Activated naive CD8-positive, alpha-beta T cell treated with anti-CD3 and anti-CD28 coated beads for 36 hours (primary cell): Measurements from ENCODE around the gene BCL7A. TPM values are rescaled to one million over a fixed set of nuclear protein-coding genes. Genes with fewer than 3 reads are reported as not detected.

Experiments
- DNase-seq: peaks from one replicate; pipeline ENCODE4 v3.0.0; 2021
- H3K27ac Mint-ChIP-seq: one replicate; pipeline ENCODE4 v1.8.0; 2022; ENCODE audit warnings: mild to moderate bottlenecking, moderate library complexity, mixed read lengths
- H3K27me3 Mint-ChIP-seq: one replicate; pipeline ENCODE4 v1.8.0; 2022; ENCODE audit warnings: mild to moderate bottlenecking, mixed read lengths
- H3K36me3 Mint-ChIP-seq: one replicate; pipeline ENCODE4 v1.8.0; 2021; ENCODE audit warnings: mild to moderate bottlenecking, mixed read lengths
- H3K4me1 Mint-ChIP-seq: one replicate; pipeline ENCODE4 v1.8.0; 2021; ENCODE audit warnings: mixed read lengths
- H3K4me3 Mint-ChIP-seq: one replicate; pipeline ENCODE4 v1.8.0; 2022; ENCODE audit warnings: mild to moderate bottlenecking, moderate library complexity, mixed read lengths
- H3K9me3 Mint-ChIP-seq: one replicate; pipeline ENCODE4 v1.8.0; 2022; ENCODE audit warnings: mixed read lengths
- total RNA-seq, 2 experiments: library from RNA; stranded (reverse); gene quantifications; one replicate each; pipeline ENCODE4 v1.2.3, GENCODE V29; 2021

Gene BCL7A
- total RNA-seq, 2 experiments from 2014 or later, result 6.7 to 7.2 TPM

DNA sequence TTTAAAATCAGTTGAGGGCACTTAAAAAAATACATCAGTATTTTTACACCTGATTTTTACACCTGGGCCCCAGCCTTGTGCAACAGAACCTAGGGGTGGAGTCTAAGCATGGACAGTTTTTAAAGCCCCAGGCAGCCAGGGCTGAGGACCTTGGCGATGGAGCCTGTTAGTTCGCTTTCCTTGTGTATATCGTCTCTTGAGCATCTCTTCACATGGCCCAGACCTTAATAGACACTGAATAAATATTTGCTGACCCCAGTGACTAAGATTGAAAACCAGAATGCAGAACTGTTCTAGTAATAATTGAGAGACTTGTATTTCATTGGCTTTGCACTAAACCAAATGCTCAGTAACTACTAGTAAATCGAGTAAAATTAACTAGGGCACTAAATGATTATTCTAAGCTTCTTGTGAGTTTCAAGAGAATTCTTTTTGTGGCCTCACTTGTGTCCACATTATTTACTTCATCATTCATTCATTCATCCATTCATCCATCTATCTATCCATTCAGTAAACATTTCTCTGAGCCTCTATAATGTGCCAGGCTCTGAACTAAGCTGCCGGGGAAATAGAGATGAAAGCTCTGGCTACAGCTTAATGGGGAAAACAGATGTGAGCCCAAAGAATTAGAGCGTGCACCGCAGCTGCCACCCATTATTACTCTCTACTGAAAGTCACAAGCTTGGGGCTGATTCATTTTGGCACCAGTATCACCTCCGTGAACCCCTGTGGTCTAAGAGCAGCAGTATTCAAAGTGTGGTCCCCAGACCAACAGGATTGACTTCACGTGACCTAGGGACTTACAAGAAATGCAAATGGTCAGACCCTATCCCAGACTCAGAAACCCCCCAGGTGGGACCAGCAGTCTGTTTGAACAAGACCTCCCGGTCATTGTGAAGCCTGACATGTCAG is 30.7 kb upstream of the BCL7A start:
- peaks cover 16% of the 10 kb centered on the region for H3K4me1 Mint-ChIP-seq
- H3K4me3 Mint-ChIP-seq, result no peak overlapping the region
- DNase-seq, result peak; percentile 21
- no peaks in the 10 kb centered on the region for H3K27me3 Mint-ChIP-seq
- no peaks in the 10 kb centered on the region for H3K36me3 Mint-ChIP-seq
- H3K27ac Mint-ChIP-seq, result no peak overlapping the region
- no peaks in the 10 kb centered on the region for H3K9me3 Mint-ChIP-seq

DNA sequence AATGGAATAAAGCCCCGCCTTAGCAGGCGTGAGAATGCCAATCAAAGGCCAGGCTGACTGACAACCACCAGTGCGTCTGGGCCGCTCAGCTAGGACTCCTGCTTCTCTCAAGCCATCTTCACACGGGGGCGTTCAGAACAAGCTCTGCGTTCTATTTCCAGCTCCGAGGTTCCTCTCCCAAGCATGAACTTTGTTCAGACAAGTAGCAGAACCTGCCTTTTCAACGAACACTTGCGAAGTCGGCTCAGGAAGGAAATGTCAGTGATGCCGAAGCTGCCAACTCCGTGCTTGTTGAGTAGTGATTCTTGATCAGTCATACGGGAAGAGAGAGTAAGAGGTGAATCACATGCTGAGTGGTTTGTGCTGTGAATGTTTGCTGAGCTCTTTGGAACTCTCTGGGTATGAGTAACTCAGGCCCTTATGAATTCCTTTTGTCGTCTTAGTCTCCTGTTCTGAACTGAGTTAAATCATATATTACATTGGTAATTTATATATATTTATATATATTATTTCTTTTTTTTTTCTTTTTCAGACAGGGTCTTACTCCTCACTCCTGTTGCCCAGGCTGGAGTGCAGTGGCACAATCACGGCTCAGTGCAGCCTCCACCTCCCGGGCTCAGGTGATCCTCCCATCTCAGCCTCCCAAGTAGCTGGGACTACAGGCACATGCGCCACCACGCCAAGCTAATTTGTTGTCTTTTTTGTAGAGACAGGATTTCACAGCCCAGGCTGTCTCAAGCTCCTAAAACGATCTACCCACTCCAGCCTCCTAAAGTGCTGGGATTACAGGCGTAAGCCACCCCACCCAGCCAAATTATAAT is 29.4 kb upstream of the BCL7A start:
- H3K4me3 Mint-ChIP-seq, result peak overlapping the region; percentile 30
- peaks cover 16% of the 10 kb centered on the region for H3K4me1 Mint-ChIP-seq
- no peaks in the 10 kb centered on the region for H3K9me3 Mint-ChIP-seq
- H3K36me3 Mint-ChIP-seq, result no peaks in the 10 kb centered on the region
- peak overlapping the region; percentile 76 for H3K27ac Mint-ChIP-seq
- H3K27me3 Mint-ChIP-seq, result no peaks in the 10 kb centered on the region
- DNase-seq, result peak; percentile 65

DNA sequence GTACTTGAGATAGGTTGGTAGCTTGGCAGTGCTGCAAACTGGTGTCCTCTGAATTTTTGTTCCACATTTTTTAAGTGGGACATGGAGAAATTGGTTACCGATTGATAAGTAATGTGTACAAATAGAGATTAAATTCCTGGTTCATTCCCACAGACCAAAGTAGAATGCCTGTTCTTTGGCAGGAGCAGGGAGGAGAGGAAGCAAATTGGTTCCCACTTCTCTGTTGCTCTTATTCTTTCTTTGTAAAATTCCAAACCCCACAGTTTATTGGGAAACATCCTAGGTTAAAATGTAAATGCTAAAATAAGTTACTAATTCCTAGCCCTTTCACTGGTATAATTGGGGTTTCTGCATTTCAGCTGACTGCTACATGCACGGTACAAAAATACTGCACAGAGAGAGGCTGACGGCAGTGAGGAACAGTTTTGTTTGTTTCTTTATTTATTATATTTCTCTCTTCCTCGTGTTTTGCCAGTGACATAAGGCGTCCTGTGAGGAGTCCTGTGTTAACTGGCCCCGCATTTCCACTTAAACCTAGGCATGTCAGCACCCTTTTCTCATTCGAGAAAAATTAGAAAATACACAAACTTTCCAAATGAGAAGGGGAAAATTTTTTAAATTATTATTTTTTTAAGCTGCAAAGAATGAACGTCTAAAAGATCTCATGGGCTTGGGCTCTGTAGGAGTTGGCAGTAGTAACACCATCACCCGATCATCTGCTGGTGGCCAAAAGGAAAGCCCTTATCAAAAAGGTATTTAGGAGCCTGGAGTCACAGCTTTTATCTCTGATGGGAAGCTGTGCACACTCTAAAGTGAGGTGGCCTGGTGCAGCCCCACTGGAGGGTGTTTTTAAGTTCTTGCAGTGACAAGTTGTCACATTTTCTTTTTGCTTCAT is 25.4 kb upstream of the BCL7A start:
- Mint-ChIP-seq H3K4me3 (no peak overlapping the region), H3K9me3 (peaks cover 3% of the 10 kb centered on the region), H3K4me1 (peaks cover 8% of the 10 kb centered on the region), H3K27ac (no peak overlapping the region), H3K27me3 (no peaks in the 10 kb centered on the region), H3K36me3 (peaks cover 2% of the 10 kb centered on the region)
- no peak for DNase-seq

DNA sequence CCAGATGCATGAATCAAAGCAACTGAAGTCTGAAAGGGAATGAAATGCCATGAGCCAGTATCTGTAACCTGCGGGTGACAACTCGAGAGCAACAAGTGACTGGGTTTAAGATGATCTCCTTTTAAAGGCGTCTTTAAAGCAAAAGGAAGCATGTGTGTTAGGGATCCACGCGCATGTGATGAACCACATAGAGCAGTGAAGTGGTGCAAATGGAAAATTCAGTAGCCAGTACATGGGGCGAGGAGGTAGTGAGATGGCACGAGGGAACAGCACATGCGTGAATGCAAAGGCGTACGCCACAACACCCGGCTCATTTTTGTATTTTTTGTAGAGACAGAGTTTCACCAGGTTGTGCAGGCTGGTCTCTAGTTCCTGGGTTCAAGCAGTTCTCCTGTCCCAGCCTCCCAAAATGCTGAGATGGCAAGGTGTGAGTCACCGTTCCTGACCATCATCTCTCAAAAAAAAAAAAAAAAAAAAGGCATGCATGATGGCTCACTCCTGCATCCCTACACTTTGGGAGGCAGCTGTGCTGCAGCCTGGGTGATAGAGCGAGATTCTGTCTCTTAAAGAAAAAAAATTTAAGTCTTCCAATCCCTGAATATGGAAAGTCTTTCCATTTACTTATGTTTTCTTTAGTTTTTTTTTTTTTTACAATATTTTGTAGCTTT is 24.6 kb upstream of the BCL7A start:
- Mint-ChIP-seq H3K4me1 (peaks cover 2% of the 10 kb centered on the region), H3K4me3 (no peak overlapping the region), H3K27me3 (no peaks in the 10 kb centered on the region), H3K27ac (no peak overlapping the region), H3K9me3 (peaks cover 3% of the 10 kb centered on the region), H3K36me3 (peaks cover 2% of the 10 kb centered on the region)
- DNase-seq, result no peak

DNA sequence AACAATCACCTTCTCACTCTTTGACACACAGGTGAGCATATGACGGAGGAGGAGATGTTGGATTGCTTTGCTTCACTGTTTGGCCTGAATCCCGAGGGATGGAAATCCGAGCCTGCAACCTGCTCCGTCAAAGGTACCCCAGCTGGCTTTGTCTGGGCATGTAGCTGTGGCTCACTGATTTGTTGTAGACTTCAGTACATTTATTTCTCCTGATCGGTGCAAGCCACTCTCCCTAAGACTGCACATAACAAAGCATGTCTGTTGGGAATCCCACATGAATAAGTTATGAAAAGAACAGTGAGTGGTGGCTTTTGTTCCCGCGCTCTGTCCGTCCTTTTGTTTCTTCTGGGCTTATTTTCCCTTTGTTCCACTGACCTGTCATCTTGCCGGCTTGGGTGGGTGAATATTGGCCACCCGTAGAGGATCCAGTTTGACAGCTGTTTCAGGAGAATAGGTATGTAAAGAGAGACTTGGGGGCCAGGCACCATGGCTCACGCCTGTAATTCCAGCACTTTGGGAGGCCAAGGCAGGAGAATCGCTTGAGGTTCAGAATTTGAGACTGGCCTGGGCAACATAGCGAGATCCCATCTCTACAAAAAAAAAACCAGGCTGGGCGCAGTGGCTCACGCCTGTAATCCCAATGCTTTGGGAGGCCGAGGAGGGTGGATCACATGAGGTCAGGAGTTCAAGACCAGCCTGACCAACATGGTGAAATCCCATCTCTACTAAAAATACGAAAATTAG is 20.0 kb upstream of the BCL7A start:
- H3K9me3 Mint-ChIP-seq, result peaks cover 3% of the 10 kb centered on the region
- H3K27me3 Mint-ChIP-seq, result peaks cover 3% of the 10 kb centered on the region
- peaks cover 2% of the 10 kb centered on the region for H3K36me3 Mint-ChIP-seq
- H3K27ac Mint-ChIP-seq, result no peak overlapping the region
- no peak for DNase-seq
- H3K4me3 Mint-ChIP-seq, result no peak overlapping the region
- H3K4me1 Mint-ChIP-seq, result peaks cover 21% of the 10 kb centered on the region

DNA sequence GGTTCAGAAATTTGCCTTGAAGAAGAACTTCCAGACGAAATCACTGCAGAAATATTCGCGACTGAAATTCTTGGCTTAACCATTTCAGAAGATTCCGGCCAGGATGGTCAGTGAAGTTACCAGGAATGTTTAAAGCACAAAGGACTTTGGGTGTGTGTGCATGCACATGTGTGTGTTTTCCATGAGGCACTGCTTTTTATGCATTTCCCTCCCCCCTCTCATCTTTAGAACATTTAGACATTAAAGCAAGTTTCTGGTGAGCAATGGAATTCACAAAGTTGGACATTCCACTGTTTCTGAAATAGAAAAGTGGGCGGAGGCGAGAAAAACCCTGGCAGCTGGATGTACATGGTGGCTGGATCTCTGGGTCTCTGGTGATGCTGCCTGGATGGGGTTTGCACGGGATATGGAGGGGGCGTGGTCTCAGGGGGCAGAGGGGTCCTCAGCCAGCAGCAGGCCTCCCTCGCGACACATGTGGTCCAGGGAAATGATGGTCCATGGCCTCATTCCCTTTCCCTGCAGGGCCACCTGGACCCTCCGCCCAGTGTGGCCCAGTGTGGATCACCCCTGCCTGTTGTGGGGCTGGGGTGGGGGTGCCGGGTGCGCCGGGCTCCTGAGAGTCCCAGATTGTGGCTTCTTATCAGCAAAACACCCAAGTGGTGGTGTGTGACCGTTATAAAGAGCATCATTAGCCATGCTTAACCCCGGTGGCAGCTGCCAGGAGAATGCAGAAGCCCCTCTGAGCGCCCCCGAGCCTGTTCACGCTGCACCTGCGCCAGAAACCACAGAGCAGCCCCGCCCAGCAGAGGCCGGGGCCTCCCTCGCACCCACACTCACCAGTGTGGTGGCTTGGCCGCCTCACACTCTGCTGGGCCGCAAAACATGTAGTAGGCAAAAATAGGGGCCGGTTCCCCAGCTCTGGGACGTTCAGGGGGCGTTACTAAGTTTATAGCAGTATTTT is 17.8 kb upstream of the BCL7A start:
- Mint-ChIP-seq H3K27me3 (peaks cover 3% of the 10 kb centered on the region), H3K4me3 (no peak overlapping the region)
- peak; percentile 31 for DNase-seq

DNA sequence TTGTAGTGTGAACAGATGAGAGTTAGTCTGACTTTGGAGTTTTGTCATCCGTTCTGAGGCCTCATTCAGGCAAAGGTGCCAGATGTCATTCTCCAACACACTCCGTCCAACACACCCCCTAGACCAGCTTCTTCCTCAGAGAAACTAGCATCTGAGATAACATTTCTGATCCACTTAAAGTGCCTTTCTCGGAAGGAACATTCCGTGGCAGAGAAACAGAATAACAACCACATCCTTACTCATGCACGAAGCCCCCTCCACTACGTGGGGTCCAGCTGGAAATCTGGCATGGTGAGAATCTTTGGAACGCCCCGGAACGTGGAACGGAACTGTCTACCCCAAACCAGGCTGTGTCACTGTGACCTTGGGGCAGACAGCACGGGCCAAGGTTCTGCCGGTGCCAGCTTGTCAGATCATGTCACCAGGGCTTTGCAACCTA is 17.0 kb upstream of the BCL7A start:
- Mint-ChIP-seq H3K4me3 (no peak overlapping the region), H3K27ac (no peak overlapping the region), H3K27me3 (peaks cover 3% of the 10 kb centered on the region), H3K4me1 (peaks cover 25% of the 10 kb centered on the region), H3K9me3 (no peaks in the 10 kb centered on the region), H3K36me3 (peaks cover under 1% of the 10 kb centered on the region)
- DNase-seq, result no peak

More for the DNA sequence above, 17.8 kb upstream of the BCL7A start:
- peaks cover 3% of the 10 kb centered on the region for H3K9me3 Mint-ChIP-seq
- H3K4me1 Mint-ChIP-seq, result peaks cover 25% of the 10 kb centered on the region
- H3K27ac Mint-ChIP-seq, result peak overlapping the region; percentile 25
- H3K36me3 Mint-ChIP-seq, result peaks cover 2% of the 10 kb centered on the region

DNA sequence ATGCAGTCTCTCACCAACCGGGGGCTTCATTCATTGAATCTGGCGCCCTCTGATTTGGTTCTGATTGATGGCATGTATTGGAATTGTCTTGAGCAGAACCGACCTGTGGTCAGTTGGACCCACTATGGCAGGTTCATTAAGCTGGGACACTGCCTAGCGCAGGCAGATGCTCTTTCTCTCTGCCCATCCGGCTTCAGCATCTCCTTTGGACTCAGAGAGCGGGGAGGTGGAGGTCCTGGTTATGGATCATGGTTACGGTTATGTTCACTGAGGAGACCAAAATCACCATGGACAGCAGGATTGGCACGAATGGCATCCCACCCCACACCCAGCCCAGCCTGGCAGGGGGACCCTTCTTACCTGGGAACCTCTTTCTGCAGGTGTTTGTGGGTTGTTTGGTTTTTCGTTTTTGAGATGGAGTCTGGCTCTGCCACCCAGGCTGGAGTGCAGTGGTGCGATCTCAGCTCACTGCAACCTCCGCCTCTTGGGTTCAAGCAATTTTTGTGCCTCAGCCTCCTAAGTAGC is 16.4 kb upstream of the BCL7A start:
- H3K27ac Mint-ChIP-seq, result no peak overlapping the region
- H3K4me1 Mint-ChIP-seq, result peaks cover 25% of the 10 kb centered on the region
- H3K4me3 Mint-ChIP-seq, result no peak overlapping the region
- H3K27me3 Mint-ChIP-seq, result peaks cover 3% of the 10 kb centered on the region
- no peak for DNase-seq
- no peaks in the 10 kb centered on the region for H3K9me3 Mint-ChIP-seq
- no peaks in the 10 kb centered on the region for H3K36me3 Mint-ChIP-seq

DNA sequence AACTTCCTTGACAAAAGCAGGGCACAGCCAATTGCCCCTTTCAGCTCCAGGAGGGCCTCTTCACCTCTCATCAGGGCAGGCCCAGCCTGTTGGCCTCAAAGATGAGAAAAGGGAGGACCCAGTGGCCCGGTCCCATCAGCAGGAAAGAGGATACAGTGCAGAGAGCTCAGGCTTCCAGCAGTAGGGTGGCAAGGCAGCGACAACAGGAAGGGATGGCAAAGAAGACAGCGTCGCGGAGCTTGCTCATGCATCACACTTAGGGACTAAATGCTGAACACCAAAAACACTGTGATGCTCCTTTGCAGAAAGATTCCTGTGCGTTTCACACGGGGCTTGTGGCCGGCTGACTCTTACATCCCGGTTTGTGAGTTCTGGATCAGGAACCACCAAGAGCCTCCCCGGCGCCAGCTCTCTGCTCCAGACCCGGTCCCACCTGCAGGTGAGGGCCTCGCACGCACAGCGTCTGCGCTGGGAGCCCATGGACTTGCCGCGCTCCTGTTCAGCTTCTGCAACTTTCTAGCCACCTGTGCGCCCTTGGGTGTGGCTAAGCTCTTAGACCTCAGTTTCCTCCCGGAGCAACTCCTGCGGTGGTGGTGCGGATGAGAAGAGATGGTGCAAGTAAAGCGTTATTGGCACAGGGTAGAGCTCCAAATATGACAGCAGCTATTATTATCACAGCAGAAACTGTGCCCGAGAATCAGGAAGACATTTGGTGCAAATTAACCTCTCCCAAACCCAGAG is 15.3 kb upstream of the BCL7A start:
- H3K27ac Mint-ChIP-seq, result no peak overlapping the region
- H3K9me3 Mint-ChIP-seq, result no peaks in the 10 kb centered on the region
- DNase-seq, result no peak
- H3K36me3 Mint-ChIP-seq, result no peaks in the 10 kb centered on the region
- no peak overlapping the region for H3K4me3 Mint-ChIP-seq
- peaks cover 25% of the 10 kb centered on the region for H3K4me1 Mint-ChIP-seq
- peaks cover 3% of the 10 kb centered on the region for H3K27me3 Mint-ChIP-seq

DNA sequence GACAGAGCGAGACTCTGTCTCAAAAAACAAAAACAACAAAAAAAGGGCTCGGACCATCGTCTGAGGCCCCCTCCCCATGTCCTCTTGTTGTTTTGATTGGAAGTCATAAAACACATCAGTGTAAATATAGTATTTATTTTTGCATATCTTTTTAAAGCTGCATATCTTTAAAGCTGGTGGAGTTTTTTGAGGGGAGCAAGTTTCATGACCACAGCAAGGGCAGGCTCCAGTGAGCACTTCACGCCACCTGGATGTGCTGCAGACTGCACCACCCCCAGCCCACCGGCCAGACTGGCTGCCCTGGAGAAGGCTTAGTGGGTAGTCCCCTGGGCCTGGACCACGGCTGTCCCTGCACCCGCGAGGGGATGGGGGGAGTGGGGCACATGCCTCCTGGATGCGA is 11.9 kb upstream of the BCL7A start:
- Mint-ChIP-seq H3K27me3 (peaks cover 3% of the 10 kb centered on the region), H3K4me3 (no peak overlapping the region), H3K36me3 (no peaks in the 10 kb centered on the region), H3K4me1 (peaks cover 20% of the 10 kb centered on the region), H3K9me3 (no peaks in the 10 kb centered on the region), H3K27ac (no peak overlapping the region)
- no peak for DNase-seq

DNA sequence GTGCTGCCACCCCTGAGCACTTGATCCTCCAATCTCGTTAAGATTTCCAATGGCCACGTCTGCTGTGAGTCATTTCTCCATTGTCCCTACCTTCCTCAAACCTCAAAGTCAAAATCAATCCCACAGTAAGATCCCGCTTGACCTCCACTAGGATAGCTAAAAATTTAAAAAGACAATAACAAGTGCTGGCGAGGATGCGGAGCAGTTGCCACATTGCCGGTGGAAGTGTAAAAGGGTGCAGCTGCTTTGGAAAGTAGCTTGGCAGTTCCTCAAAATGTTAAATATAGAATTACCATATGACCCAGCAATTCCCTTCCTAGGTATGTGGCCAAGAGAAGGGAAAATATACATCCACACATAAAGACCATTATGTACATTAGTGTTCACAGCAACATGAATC is 9.5 kb upstream of the BCL7A start:
- no peak for DNase-seq
- H3K27ac Mint-ChIP-seq, result no peak overlapping the region
- no peaks in the 10 kb centered on the region for H3K36me3 Mint-ChIP-seq
- no peaks in the 10 kb centered on the region for H3K9me3 Mint-ChIP-seq
- no peaks in the 10 kb centered on the region for H3K27me3 Mint-ChIP-seq
- H3K4me1 Mint-ChIP-seq, result peaks cover 7% of the 10 kb centered on the region
- no peak overlapping the region for H3K4me3 Mint-ChIP-seq

DNA sequence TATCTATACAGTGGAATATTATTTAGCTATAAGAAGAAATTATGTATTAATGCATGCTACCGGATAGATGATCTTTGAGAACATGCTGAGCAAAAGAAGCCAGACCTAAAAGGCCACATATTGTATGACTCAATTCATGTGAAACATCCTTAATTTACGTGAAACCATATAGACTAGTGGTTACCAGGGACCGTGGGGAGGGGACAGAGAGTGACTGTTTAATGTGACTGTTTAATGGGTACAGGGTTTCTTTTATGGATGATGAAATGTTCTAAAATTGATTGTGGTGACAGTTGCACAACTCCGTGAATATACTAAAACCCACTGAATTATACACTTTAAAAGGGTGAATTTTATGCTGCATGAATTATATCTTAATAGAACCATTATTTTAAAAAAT is 8.5 kb upstream of the BCL7A start:
- H3K27ac Mint-ChIP-seq, result no peak overlapping the region
- H3K9me3 Mint-ChIP-seq, result no peaks in the 10 kb centered on the region
- H3K36me3 Mint-ChIP-seq, result no peaks in the 10 kb centered on the region
- DNase-seq, result no peak
- no peak overlapping the region for H3K4me3 Mint-ChIP-seq
- H3K4me1 Mint-ChIP-seq, result peaks cover 7% of the 10 kb centered on the region
- no peaks in the 10 kb centered on the region for H3K27me3 Mint-ChIP-seq
